ENCODE measurements around the gene TAP2. TPM values are rescaled to one million over a fixed set of nuclear protein-coding genes. Genes with fewer than 3 reads are reported as not detected.

Gene TAP2
- total RNA-seq, 1 experiment from 2014 or later: 41.9 TPM

DNA sequence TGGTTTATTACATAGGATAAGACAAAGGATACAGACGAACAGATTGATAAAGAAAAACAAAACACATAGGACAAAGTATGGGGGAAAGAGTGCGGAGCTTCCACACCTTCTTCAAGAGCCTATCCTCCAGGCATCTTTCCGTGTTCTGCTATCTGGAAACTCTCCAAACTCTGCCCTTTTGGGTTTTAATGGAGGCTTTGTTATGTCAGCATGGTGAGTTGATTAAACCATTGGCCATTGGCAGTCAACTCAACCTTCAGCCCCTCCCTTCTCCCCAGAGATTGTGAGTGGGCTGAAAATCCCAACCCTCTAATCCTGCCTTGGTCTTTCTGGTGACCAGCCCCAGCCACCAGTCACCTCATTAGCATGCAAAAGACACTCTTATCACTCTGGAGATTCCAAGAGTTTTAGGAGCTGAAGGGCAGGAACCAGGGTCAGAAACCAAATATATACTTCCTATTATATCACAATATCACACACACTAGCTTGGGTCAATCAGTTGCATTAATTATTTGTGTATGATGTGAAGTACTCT lies 45.6 kb downstream of the TAP2 start:
- DNase-seq (ENCODE audit: low read depth): no peak

DNA sequence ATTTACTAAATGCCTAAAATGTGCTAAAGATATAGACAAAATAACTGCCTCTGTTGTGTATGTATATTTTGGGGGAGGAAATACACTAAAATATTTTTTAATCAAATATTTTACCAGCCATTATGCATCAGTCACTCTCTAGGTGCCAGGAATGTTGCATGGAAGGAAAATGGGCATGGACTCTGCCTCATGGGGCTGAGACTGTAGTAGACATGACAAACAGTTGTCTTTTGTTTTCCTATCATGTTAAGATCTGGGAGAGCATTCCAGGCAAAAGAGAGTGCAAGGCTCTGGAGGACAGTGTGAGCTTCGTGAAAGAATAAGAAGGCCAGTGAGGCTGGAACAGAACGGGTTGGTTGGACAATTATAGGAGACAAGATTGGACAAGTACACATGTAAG lies 48.2 kb downstream of the TAP2 start:
- no peak for DNase-seq (ENCODE audit: low read depth)

Other genes with a start within 250 kb of the TAP2 start
- gene HLA-DRB1, start 248.9 kb downstream of the TAP2 start, total RNA-seq (2014; rRNA removed; shearing (Covaris generic)): 0.34 and 0.63 TPM in 2 replicates
- 0.27 and 0.40 TPM in 2 replicates for gene HLA-DQA1, start 201.3 kb downstream of the TAP2 start, total RNA-seq (2014; rRNA removed; shearing (Covaris generic))
- 0.23 and 0.51 TPM in 2 replicates for gene HLA-DQB1, start 172.1 kb downstream of the TAP2 start, total RNA-seq (2014; rRNA removed; shearing (Covaris generic))
- gene HLA-DQA2, start 97.3 kb downstream of the TAP2 start, total RNA-seq (2014; rRNA removed; shearing (Covaris generic)): not detected in 2 replicates
- not detected in 2 replicates for gene HLA-DQB2, start 75.2 kb downstream of the TAP2 start, total RNA-seq (2014; rRNA removed; shearing (Covaris generic))
- 0.63 TPM in 1 of 2 replicates, not detected in the other for gene HLA-DOB, start 21.7 kb downstream of the TAP2 start, total RNA-seq (2014; rRNA removed; shearing (Covaris generic))
- 108 and 133 TPM in 2 replicates for gene PSMB8, start 5.3 kb upstream of the TAP2 start, total RNA-seq (2014; rRNA removed; shearing (Covaris generic))
- gene TAP1, start 15.0 kb upstream of the TAP2 start, total RNA-seq (2014; rRNA removed; shearing (Covaris generic)): 74.7 and 78.8 TPM in 2 replicates
- 76.5 and 99.3 TPM in 2 replicates for gene PSMB9, start 15.5 kb upstream of the TAP2 start, total RNA-seq (2014; rRNA removed; shearing (Covaris generic))
- gene HLA-DMB, start 102.3 kb upstream of the TAP2 start, total RNA-seq (2014; rRNA removed; shearing (Covaris generic)): 0.23 and 3.2 TPM in 2 replicates
- gene HLA-DMA, start 114.4 kb upstream of the TAP2 start, total RNA-seq (2014; rRNA removed; shearing (Covaris generic)): 0.11 and 1.8 TPM in 2 replicates
- 108 and 128 TPM in 2 replicates for gene BRD2, start 129.9 kb upstream of the TAP2 start, total RNA-seq (2014; rRNA removed; shearing (Covaris generic))
- 1.9 TPM in 1 of 2 replicates, not detected in the other for gene HLA-DOA, start 170.9 kb upstream of the TAP2 start, total RNA-seq (2014; rRNA removed; shearing (Covaris generic))
- 4.2 and 13.8 TPM in 2 replicates for gene HLA-DPA1, start 234.9 kb upstream of the TAP2 start, total RNA-seq (2014; rRNA removed; shearing (Covaris generic))
- gene HLA-DPB1, start 237.3 kb upstream of the TAP2 start, total RNA-seq (2014; rRNA removed; shearing (Covaris generic)): 25.4 and 34.6 TPM in 2 replicates